ENCODE data around the gene CHMP3. TPM values are rescaled to one million over a fixed set of nuclear protein-coding genes. Genes with fewer than 3 reads are reported as not detected.

Gene CHMP3
- total RNA-seq, 4 donors from 2014 or later: 64.0 to 99.1 (median 71.5) TPM

DNA sequence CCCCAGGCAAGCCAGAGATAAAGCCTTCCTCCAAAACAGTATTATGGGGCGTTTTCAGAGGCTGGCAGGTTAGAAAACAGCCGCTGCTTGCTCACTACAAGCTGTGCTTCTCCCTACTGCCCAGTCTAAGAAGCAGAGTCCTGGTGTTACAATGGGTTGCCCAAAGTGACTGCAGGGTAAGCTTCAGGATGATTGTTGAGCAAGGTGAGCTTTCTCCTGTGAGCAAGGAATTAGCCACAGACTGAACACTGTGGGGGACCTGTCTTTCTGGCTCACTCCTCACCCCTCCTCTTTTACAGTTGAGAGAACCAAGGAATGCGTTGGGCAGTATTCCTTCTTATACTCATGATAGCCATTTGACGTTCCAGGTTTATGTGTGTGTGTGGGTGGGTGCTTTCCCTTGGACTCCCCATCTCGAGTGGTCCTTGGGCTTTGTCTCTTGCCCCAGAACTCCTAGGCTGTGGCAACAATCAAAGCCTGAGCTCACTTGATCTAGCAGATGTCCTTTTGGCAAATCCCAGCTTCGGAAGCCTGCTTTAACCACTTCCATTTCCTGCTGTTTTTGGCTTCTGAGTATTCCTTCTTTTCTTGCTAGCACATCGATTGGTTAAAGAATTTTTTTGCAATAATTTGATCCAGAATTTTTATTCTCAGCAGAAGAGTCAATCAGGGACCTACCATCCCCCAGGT, 74.5 kb downstream of the CHMP3 start:
- DNase-seq (no peak), ATAC-seq (no peak)
- peaks cover 0 to 69% of the 10 kb centered on the region in 2 donors for H3K36me3 ChIP-seq
- H3K27ac ChIP-seq: peak overlapping the region in 1 of 4 donors; percentile 8
- H3K4me1 ChIP-seq: peaks cover 33 to 37% of the 10 kb centered on the region in 2 donors
- TF ChIP-seq POLR2A (IDR thresholded peaks at IDR 0.05): no peak
- TF ChIP-seq, protein P1, sequence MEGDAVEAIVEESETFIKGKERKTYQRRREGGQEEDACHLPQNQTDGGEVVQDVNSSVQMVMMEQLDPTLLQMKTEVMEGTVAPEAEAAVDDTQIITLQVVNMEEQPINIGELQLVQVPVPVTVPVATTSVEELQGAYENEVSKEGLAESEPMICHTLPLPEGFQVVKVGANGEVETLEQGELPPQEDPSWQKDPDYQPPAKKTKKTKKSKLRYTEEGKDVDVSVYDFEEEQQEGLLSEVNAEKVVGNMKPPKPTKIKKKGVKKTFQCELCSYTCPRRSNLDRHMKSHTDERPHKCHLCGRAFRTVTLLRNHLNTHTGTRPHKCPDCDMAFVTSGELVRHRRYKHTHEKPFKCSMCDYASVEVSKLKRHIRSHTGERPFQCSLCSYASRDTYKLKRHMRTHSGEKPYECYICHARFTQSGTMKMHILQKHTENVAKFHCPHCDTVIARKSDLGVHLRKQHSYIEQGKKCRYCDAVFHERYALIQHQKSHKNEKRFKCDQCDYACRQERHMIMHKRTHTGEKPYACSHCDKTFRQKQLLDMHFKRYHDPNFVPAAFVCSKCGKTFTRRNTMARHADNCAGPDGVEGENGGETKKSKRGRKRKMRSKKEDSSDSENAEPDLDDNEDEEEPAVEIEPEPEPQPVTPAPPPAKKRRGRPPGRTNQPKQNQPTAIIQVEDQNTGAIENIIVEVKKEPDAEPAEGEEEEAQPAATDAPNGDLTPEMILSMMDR (IDR thresholded peaks at IDR 0.05 in 4 of 5, conservative IDR thresholded peaks at IDR 0.05 in 1 of 5): no peak
- in situ Hi-C loops (cut with MboI; ENCODE audit: low sequenced_read_pairs in 4 of 4) (no loop called here), intact Hi-C loops (cut with DNase I; ENCODE audit: low total_unique reads) (no loop called here)
- H3K27me3 ChIP-seq: no peaks in the 10 kb centered on the region
- H3K4me3 ChIP-seq: no peak overlapping the region
- no peaks in the 10 kb centered on the region for H3K9me3 ChIP-seq

DNA sequence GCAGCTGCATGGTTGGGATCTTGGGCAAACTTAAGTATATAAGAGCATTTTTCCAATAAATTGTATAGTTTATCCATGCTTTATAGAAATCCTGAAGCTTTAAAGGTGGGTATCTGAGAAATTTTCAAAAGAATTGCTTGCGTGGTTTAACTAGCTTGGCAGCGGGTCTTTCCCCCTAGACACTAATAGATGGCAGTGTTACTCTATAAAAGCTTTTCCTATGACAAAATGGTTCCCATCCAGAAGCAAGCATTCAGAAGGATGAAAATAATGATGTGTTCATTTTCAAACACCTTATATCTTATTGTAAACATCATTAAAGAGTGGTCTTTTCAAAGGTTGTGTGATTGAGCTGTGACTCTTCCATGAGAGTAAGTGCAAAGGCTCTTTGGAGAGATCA, 76.2 kb downstream of the CHMP3 start:
- Histone ChIP-seq H3K27me3 (no peaks in the 10 kb centered on the region), H3K9me3 (no peaks in the 10 kb centered on the region), H3K36me3 (peaks cover 0 to 77% of the 10 kb centered on the region in 2 donors), H3K4me1 (peaks cover 28 to 37% of the 10 kb centered on the region in 2 donors), H3K27ac (no peak overlapping the region), H3K4me3 (no peak overlapping the region)
- intact Hi-C loops (cut with DNase I; ENCODE audit: low total_unique reads): no loop called here
- no peak for ATAC-seq
- TF ChIP-seq, protein P1 (IDR thresholded peaks at IDR 0.05 in 4 of 5, conservative IDR thresholded peaks at IDR 0.05 in 1 of 5): peak in 1 of 5 experiments; percentile 10
- no peak for TF ChIP-seq POLR2A (IDR thresholded peaks at IDR 0.05)
- no peak for DNase-seq
- in situ Hi-C loops (cut with MboI; ENCODE audit: low sequenced_read_pairs in 4 of 4): no loop called here

DNA sequence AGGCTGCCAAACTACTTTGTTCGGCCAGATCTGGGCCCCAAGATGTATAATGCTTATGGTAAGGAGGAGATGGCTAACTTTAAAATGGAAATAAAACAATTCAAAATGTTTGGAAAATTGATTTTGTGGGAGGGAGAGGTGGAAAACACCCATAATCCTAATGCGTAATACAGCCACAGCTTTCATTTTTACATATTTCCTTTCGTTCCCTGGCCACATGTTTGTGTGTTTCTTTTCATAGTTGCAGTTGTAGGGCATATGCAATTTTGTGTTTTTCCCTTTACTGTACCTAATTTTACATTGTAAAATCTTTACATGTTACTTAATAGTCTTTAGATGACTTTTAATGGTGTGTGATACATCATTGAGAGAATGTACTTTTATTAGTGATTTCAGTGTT, 77.4 kb downstream of the CHMP3 start:
- Histone ChIP-seq H3K9me3 (no peaks in the 10 kb centered on the region), H3K27me3 (no peaks in the 10 kb centered on the region), H3K4me1 (peaks cover 15 to 26% of the 10 kb centered on the region in 2 donors), H3K27ac (no peak overlapping the region), H3K36me3 (peaks cover 0 to 82% of the 10 kb centered on the region in 2 donors), H3K4me3 (no peak overlapping the region)
- intact Hi-C loops (cut with DNase I; ENCODE audit: low total_unique reads) (no loop called here), in situ Hi-C loops (cut with MboI; ENCODE audit: low sequenced_read_pairs in 4 of 4) (no loop called here)
- no peak for ATAC-seq
- TF ChIP-seq POLR2A (IDR thresholded peaks at IDR 0.05): no peak
- TF ChIP-seq, protein P1 (IDR thresholded peaks at IDR 0.05 in 4 of 5, conservative IDR thresholded peaks at IDR 0.05 in 1 of 5): no peak
- DNase-seq: no peak

DNA sequence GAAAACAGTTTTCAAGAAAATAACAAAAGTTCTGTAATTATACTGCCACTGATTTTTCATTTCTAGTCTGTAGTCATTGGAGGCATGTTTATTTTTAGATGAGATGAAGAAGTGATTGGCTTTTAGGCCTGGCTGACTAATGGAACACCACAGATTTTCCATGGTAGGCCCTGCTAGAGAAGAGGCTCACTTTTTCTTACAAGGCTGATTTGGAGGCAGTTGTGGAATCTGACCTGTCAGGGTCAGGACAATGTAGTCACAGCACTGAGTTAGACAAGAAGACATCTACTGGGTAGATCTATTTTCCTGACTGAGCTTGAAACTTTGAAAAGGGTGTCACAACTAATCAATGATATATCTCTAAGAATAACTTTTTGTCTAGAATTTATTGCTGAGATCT, 78.1 kb downstream of the CHMP3 start:
- ATAC-seq (no peak), DNase-seq (no peak)
- peaks cover 0 to 81% of the 10 kb centered on the region in 2 donors for H3K36me3 ChIP-seq
- peaks cover 8 to 23% of the 10 kb centered on the region in 2 donors for H3K4me1 ChIP-seq
- intact Hi-C loops (cut with DNase I; ENCODE audit: low total_unique reads): no loop called here
- TF ChIP-seq, protein P1 (IDR thresholded peaks at IDR 0.05 in 4 of 5, conservative IDR thresholded peaks at IDR 0.05 in 1 of 5): no peak
- no peak for TF ChIP-seq POLR2A (IDR thresholded peaks at IDR 0.05)
- in situ Hi-C loops (cut with MboI; ENCODE audit: low sequenced_read_pairs in 4 of 4): no loop called here
- no peaks in the 10 kb centered on the region for H3K27me3 ChIP-seq
- H3K9me3 ChIP-seq: no peaks in the 10 kb centered on the region
- peak overlapping the region in 3 of 4 donors; percentile 9 to 20 (median 17) for H3K27ac ChIP-seq
- H3K4me3 ChIP-seq: no peak overlapping the region

Measured in gastrocnemius medialis (tissue), 4 donors.